CD4-positive, alpha-beta T cell treated with Interleukin-6 for 4 hours (primary cell): ENCODE data around the gene NOC4L.
"Not testable (repeated sequence)": the region's sequence is repeated elsewhere in the genome, so short reads cannot be mapped to it uniquely, and the experiment has no call there.

Experiments
- DNase-seq: peaks from one replicate; pipeline ENCODE4 v3.0.0-alpha.2; 2020; ENCODE audit warnings: mixed read lengths

Gene NOC4L

DNA sequence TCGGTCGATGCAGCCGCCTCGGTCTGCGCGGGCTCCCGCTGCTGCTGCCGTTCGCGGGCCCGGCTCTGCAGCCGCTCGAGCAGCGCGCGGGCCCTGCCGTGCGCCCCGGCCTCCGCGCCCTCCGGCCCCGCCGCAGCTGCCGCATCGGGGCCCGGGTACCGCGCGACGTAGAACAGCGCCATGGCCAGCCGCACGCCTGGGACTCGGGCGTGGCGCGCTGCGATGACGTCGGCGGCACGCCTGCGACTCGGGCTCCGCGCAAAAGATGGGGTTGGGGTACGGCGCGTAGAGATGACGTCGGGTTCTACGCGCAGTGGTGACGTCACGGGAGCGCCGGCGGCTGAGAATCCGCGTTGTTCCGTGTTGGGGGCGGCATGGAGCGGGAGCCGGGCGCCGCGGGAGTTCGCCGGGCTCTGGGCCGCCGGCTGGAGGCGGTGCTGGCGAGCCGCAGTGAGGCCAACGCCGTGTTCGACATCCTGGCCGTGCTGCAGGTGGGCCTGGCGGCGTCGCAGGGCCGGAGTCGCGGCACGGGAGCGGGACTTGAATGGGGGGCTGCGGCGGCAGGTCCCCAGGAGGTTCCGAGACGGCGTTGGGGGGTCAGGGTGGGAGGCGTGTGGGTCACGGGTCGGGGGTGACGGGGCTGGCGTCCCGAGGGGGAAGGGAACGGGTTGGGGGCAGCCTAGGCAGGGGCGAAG is at the start of gene NOC4L, which contains the start of gene DDX51:
TSS of gene NOC4L (plus strand) at position 343 of the 695 bp plus-strand sequence. CDS start at position 375, 32 bp downstream.
TSS of gene DDX51 (minus strand) at position 205 of the 695 bp plus-strand sequence. CDS start at position 182, 23 bp downstream.
- DNase-seq = peak; percentile 94

GRCh38 chr12:132095520-132096409 is 48.5 kb upstream of the NOC4L start:
- DNase-seq = no peak

GRCh38 chr12:132099739-132100138 is 44.5 kb upstream of the NOC4L start:
- DNase-seq = no peak

- DNase-seq = no peak
Observed at GRCh38 chr12:132100306-132101065, 43.8 kb upstream of the NOC4L start.

GRCh38 chr12:132102297-132102696 is 42.0 kb upstream of the NOC4L start:
- no peak for DNase-seq

DNA sequence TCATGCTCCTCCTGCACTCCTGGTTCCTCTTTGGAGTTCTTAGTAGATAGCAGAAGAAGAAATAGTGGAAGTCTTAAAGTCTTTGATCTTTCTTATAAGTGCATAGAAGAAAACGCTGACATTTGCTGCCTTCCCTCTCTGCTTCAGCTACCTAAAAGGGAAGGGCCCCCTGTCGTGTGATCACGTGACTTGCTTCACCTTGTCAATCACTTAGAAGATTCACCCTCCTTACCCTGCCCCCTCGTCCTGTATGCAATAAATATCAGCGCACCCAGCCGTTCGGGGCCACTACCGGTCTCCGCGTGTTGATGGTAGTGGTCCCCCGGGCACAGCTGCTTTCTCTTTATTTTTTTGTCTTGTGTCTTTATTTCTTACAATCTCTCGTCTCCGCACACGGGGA is 41.2 kb upstream of the NOC4L start:
- DNase-seq = not testable (repeated sequence)

GRCh38 chr12:132103542-132104308 is 40.5 kb upstream of the NOC4L start:
- DNase-seq = no peak

GRCh38 chr12:132105467-132105866 is 38.8 kb upstream of the NOC4L start:
- DNase-seq = no peak

- no peak for DNase-seq
Observed at GRCh38 chr12:132106921-132107320, 37.3 kb upstream of the NOC4L start.

DNA sequence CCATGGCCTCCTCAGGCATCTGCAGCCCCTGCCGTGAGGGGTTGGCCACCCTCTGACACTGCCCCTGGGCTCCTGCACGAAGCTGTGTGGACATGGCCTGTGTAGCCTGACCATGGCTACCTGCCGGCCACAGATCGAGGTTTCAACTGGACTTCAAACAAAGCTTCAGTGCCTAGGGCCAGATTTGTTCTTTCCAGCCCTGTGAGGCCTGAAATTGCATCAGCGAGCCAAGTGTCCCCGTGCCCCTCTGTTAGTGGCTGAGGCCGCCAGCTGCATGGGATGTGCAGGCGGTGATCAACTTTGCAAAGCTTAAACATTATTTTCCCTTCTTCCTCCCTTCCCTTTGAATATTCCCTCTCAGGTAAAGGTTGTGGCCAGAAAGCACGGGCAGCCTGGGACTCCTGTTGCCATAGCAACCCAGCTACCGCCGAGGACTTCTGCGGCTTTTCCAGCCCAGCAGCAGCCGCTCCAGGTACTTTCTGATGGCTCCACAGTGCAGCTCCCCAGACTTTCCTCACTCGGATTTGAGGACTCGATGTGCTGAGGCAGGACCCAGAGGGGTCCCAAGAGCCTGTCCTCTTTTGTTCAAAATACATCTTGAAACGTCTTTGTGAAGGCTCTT is 35.9 kb upstream of the NOC4L start:
- no peak for DNase-seq

DNA sequence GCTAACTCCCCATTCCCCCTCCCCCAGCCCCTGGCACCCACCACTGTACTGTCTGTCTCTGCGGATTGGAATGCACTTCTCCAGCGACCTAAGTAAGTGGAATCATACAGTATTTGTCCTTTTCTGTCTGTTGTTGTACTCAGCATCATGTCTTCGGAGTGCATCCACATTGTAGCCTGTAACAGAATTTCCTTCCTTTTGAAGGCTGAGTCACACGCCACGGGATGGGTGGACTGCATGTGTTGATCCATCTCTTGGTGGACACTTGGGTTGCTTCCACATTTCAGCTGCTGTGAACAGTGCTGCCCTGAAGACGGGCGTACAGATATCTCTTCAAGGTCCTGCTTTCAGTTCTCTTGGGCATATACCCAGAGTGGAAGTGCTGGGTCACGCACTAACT is 34.5 kb upstream of the NOC4L start:
- DNase-seq = no peak

DNA sequence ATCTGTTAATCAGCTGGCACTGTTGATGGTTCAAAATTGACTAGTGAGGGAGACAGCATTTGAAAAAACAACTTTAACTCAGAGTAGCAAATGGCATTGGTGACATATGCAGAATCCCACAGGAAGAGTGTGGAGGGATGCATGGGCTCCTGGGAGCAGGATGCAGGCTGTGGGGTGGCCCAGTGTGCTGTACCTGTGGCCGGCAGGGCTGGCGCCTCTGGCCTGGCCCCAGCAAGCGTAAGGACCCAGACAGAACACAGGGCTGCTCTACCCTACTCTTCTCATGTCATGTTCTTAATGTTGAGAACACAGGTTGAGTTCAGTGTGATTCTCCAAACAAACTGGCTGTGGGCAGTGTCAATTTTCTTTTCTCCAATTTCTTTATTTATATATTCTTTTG is 33.6 kb upstream of the NOC4L start:
- DNase-seq = no peak

GRCh38 chr12:132111654-132112304 is 32.5 kb upstream of the NOC4L start:
- no peak for DNase-seq

- DNase-seq = no peak
Observed at GRCh38 chr12:132114667-132115066, 29.6 kb upstream of the NOC4L start.

GRCh38 chr12:132115500-132115899 is 28.8 kb upstream of the NOC4L start:
- DNase-seq = no peak

- DNase-seq = no peak
Observed at GRCh38 chr12:132116709-132117557, 27.3 kb upstream of the NOC4L start.

DNA sequence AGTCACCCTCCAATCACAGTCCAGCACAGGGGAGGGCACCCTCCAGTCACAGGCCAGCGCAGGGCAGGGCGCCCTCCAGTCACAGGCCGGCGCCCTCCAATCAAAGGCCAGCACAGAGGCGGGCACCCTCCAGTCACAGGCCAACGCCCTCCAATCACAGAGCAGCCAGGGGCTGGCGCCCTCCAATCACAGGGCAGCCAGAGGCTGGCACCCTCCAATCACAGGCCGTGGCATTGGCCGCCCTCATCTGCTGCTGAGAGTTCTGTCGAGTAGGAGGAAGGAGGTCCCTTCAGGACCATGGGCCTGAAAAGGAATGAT is 26.7 kb upstream of the NOC4L start:
- no peak for DNase-seq

DNA sequence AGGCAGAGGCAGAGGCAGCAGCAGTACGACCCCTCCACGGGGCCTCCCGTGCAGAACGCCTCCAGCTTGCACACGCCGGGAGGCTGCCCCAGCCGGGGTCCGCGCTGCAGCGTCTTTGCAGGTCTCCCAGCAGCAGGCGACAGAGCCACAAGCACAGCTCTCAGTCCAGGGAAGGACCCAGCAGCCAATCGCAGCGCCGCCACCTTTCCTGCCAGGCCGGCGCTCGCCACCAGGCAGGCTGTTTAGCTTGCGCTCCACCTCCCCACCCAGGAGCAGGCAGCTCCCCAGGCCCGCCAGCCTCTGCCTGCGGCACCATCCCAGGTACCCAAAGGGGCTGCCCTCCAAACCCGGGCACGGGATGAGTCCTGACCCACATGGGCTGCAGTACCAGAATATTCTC is 25.4 kb upstream of the NOC4L start:
- DNase-seq = no peak

- DNase-seq = no peak
Observed at GRCh38 chr12:132121283-132121682, 23.0 kb upstream of the NOC4L start.

DNA sequence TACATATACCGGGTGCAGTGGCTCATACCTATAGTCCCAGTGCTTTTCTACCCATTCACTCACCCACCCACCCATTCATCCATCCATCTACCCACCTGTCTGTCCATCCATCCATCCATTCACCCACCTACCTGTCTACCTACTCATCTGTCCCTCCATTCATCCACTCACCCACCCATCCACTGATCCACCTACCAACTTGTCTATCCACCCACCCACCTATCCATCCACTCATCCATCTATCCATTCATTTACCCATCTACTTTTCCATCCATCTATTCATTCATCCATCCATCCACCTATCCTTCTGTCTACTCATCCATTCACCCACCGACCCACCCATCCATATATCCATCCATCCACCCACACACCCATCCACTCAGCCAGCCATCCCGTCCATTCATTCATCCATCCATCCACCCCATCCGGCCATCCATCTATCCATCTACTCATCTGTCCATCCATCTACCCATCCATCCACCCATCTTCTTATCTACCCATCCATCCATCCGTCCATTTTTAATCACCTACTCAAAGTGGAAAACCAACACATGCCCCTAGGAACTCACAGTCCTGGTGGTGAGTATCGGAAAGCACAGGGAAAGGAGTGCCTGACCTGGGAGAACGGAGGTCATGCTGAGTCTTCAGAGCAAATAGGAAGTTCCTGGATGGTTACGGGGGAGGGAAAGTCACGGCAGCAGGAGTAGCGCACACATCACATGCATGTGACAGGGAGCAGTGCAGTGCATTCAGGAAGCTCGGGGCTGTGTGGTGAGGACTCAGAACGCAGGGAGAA is 20.1 kb upstream of the NOC4L start:
- no peak for DNase-seq
